HepG2 (cell line): ENCODE measurements around the gene PHKB. TPM values are rescaled to one million over a fixed set of nuclear protein-coding genes. Genes with fewer than 3 reads are reported as not detected.
A peak's percentile ranks its signal among the peaks of the same experiment; 100 is the strongest.

Source experiments
- ATAC-seq: fragments of 200-7000 bp; cut with Tn5 transposase; 3 replicates; pipeline ENCODE4 v1.9.1; 2020; ENCODE audit warnings: mild to moderate bottlenecking, moderate library complexity
- BruUV-seq: library from RNA; stranded (reverse); fragments of 400-500 nt; replicated peaks from 2 replicates; lab custom pipeline; 2021; lab: Mats Ljungman, UMichigan
- CTCF ChIA-PET: fragments of 300-600 bp; formaldehyde crosslinking; extraction: SDS; loops from one replicate; lab custom pipeline; 2021; ENCODE audit warnings: low total read pairs, inconsistent platforms, low intra/inter-chr PET ratio; lab: Yijun Ruan, JAX
- POLR2A ChIA-PET: fragments of 350-600 bp; sonication (Branson Sonifier 250); formaldehyde crosslinking; loops from one replicate; lab custom pipeline; 2020; ENCODE audit warnings: antibody characterized with exemption, inconsistent platforms; lab: Yijun Ruan, JAX
- DNase-seq: peaks from one replicate; pipeline ENCODE4 v3.0.0-alpha.2; 2015; ENCODE audit warnings: low spot score
- FAIRE-seq: peaks from 3 replicates; lab custom pipeline; 2011; peaks lifted over from hg19 to GRCh38; lab: Jason Lieb, UNC
- H2AFZ ChIP-seq: one replicate; pipeline ENCODE4 v1.6.1; 2011; ENCODE audit warnings: low read length, inconsistent platforms
- H3K27ac ChIP-seq: fragments of 300-600 bp; 3 replicates; pipeline ENCODE4 v1.8.0; 2011; ENCODE audit warnings: mixed run types, mild to moderate bottlenecking, mixed read lengths, low read length, inconsistent platforms; ENCODE audit not compliant: insufficient read depth; ENCODE audit errors: extremely low read length
- H3K27me3 ChIP-seq, 2 experiments: fragments of 200-600 bp in 1 of 2; 2 replicates in 1 of 2; 3 replicates in 1 of 2; pipeline versions ENCODE4 v1.6.0 to v1.8.0; 2011; ENCODE audit warnings: low read length in 2 of 2, mild to moderate bottlenecking in 2 of 2, moderate library complexity in 2 of 2, inconsistent platforms in 1 of 2; ENCODE audit not compliant: insufficient read depth in 2 of 2, control insufficient read depth in 1 of 2
- H3K36me3 ChIP-seq, 2 experiments: fragments of 200-600 bp in 1 of 2; replicated peaks in 1 of 2; 2 replicates in 1 of 2; 3 replicates in 1 of 2; pipeline versions ENCODE4 v1.5.1 to v1.8.0; 2011; ENCODE audit warnings: low read length in 2 of 2, inconsistent platforms in 1 of 2; ENCODE audit not compliant: insufficient read depth in 2 of 2, control insufficient read depth in 1 of 2
- H3K4me1 ChIP-seq: 2 replicates; pipeline ENCODE4 v1.5.1; 2012; ENCODE audit warnings: low read length, inconsistent platforms; ENCODE audit not compliant: insufficient read depth
- H3K4me2 ChIP-seq: 2 replicates; pipeline ENCODE4 v1.6.0; 2011; ENCODE audit warnings: low read depth, low read length, inconsistent platforms
- H3K4me3 ChIP-seq, 3 experiments: fragments of 200-600 bp in 1 of 3; sonication (generic), shearing (Covaris generic) in 1 of 3; replicated peaks in 1 of 3; 2 replicates each; pipeline ENCODE4 v1.5.1; 2011 to 2016; ENCODE audit warnings: low read length in 3 of 3, inconsistent platforms in 2 of 3, low read depth in 2 of 3, mild to moderate bottlenecking in 2 of 3, control low read depth in 1 of 3, mixed read lengths in 1 of 3; ENCODE audit not compliant: insufficient read depth in 1 of 3
- H3K79me2 ChIP-seq: one replicate; pipeline ENCODE4 v1.6.1; 2011; ENCODE audit warnings: low read length, inconsistent platforms; ENCODE audit not compliant: insufficient read depth
- H3K9ac ChIP-seq: 2 replicates; pipeline ENCODE4 v1.6.0; 2011; ENCODE audit warnings: mild to moderate bottlenecking, low read depth, low read length, inconsistent platforms; ENCODE audit not compliant: insufficient read depth
- H3K9me3 ChIP-seq: 2 replicates; pipeline ENCODE4 v1.5.1; 2012; ENCODE audit warnings: mild to moderate bottlenecking, low read length
- H4K20me1 ChIP-seq: 2 replicates; pipeline ENCODE4 v1.6.0; 2011; ENCODE audit warnings: inconsistent platforms, mild to moderate bottlenecking, low read length, moderate library complexity; ENCODE audit not compliant: insufficient read depth
- GABPB1 ChIP-seq: IDR thresholded peaks from 2 replicates; pipeline ENCODE4 v1.6.1; 2016; ENCODE audit warnings: mild to moderate bottlenecking, missing genetic modification reagents, moderate library complexity, missing compliant biosample characterization
- GZF1 ChIP-seq: sonication (generic); formaldehyde crosslinking; IDR thresholded peaks from 2 replicates; pipeline ENCODE4 v1.5.1; 2020; ENCODE audit warnings: mild to moderate bottlenecking, missing genetic modification reagents
- HNRNPL ChIP-seq: fragments of 200-400 bp; formaldehyde crosslinking; IDR thresholded peaks from 2 replicates; pipeline ENCODE4 v1.6.1; 2017; ENCODE audit warnings: mild to moderate bottlenecking, low read depth, low read length
- MAFG ChIP-seq: sonication (generic); formaldehyde crosslinking; IDR thresholded peaks from 2 replicates; pipeline ENCODE4 v1.5.1; 2020; ENCODE audit warnings: mild to moderate bottlenecking, missing genetic modification reagents
- ONECUT2 ChIP-seq: sonication (generic); formaldehyde crosslinking; IDR thresholded peaks from 2 replicates; pipeline ENCODE4 v1.4.0; 2020; ENCODE audit warnings: missing genetic modification reagents
- REL ChIP-seq: sonication (generic); formaldehyde crosslinking; conservative IDR thresholded peaks from 2 replicates; pipeline ENCODE4 v1.8.0; 2022; ENCODE audit warnings: mild to moderate bottlenecking, missing genetic modification reagents, moderate library complexity
- SSRP1 ChIP-seq: IDR thresholded peaks from 2 replicates; pipeline ENCODE4 v1.6.1; 2016; ENCODE audit warnings: control low read depth
- THYN1 ChIP-seq: sonication (generic); formaldehyde crosslinking; IDR thresholded peaks from 2 replicates; pipeline ENCODE4 v1.8.1; 2023; ENCODE audit warnings: low read depth, mild to moderate bottlenecking, moderate library complexity, missing genetic modification reagents, borderline replicate concordance
- ZBTB38 ChIP-seq: sonication (generic); formaldehyde crosslinking; IDR thresholded peaks from 2 replicates; pipeline ENCODE4 v1.5.1; 2020; ENCODE audit warnings: mild to moderate bottlenecking, missing genetic modification reagents
- ZFP36 ChIP-seq: fragments of 150-350 bp; IDR thresholded peaks from 2 replicates; pipeline ENCODE4 v1.6.1; 2018; ENCODE audit warnings: borderline replicate concordance, low read length, low read depth; ENCODE audit not compliant: partially characterized antibody
- ZNF570 ChIP-seq: sonication (generic); formaldehyde crosslinking; IDR thresholded peaks from 2 replicates; pipeline ENCODE4 v1.4.0; 2020; ENCODE audit warnings: mild to moderate bottlenecking, missing genetic modification reagents, borderline replicate concordance
- ZNF709 ChIP-seq: sonication (generic); formaldehyde crosslinking; IDR thresholded peaks from 2 replicates; pipeline ENCODE4 v1.5.0; 2020; ENCODE audit warnings: mild to moderate bottlenecking, missing genetic modification reagents
- WGBS: methylation state at CpG from one replicate; pipeline ENCODE4 v1.1.6; 2017; ENCODE audit warnings: low lambda C conversion rate; 5-methylcytosine and 5-hydroxymethylcytosine counted together
- in situ Hi-C: cut with HindIII; loops from 2 replicates; pipeline ENCODE4 v1.10.0; 2017; ENCODE audit warnings: low pct_unique_long_range_greater_than_20kb; ENCODE audit not compliant: extremely low pct_ligation_motif_present
- intact Hi-C: fragments of 100-400 bp; cut with micrococcal nuclease; formaldehyde crosslinking; loops from one replicate; pipeline ENCODE4 v1.10.0; 2022; ENCODE audit not compliant: unreplicated experiment
- polyA plus RNA-seq, 8 experiments: library from polyadenylated mRNA; depleted of rRNA in 3 of 8; stranded (reverse) in 7 of 8; unstranded in 1 of 8; fragments of >200 nt; fragmentation: Illumina TruSeq in 4 of 8; extraction: Trizol in 4 of 8; gene quantifications; 2 replicates each; pipeline versions ENCODE4 v1.2.1 to v1.2.3, GENCODE V29; 2011 to 2016; ENCODE audit warnings: low read depth in 4 of 8, missing spikeins in 1 of 8, mixed read lengths in 1 of 8; ENCODE audit not compliant: insufficient read depth in 1 of 8
- total RNA-seq, 5 experiments: library from RNA; depleted of rRNA; stranded (reverse); fragments of >200 nt; fragmentation: Illumina TruSeq; extraction: Trizol; gene quantifications; 2 replicates each; pipeline ENCODE4 v1.2.3, GENCODE V29; 2016; ENCODE audit warnings: low read depth in 1 of 5
- TF ChIP-seq, protein P1 (sequence below): sonication (generic); formaldehyde crosslinking; IDR thresholded peaks from 2 replicates; pipeline ENCODE4 v1.8.0; 2022; ENCODE audit warnings: missing genetic modification reagents, low read depth, mild to moderate bottlenecking, borderline replicate concordance
- TF ChIP-seq, protein P2 (sequence below): sonication (generic); formaldehyde crosslinking; conservative IDR thresholded peaks from 2 replicates; pipeline ENCODE4 v1.5.0; 2020; ENCODE audit warnings: missing genetic modification reagents
- TF ChIP-seq, protein P3 (sequence below): sonication (generic); formaldehyde crosslinking; IDR thresholded peaks from 2 replicates; pipeline ENCODE4 v1.4.0; 2020; ENCODE audit warnings: missing genetic modification reagents

The PHKB gene
- total and polyA plus RNA-seq, 2 of the 13 experiments (the other 11 are each of a cell fraction or from before 2014, with no cell fraction given), result 66.0 to 80.8 TPM

DNA sequence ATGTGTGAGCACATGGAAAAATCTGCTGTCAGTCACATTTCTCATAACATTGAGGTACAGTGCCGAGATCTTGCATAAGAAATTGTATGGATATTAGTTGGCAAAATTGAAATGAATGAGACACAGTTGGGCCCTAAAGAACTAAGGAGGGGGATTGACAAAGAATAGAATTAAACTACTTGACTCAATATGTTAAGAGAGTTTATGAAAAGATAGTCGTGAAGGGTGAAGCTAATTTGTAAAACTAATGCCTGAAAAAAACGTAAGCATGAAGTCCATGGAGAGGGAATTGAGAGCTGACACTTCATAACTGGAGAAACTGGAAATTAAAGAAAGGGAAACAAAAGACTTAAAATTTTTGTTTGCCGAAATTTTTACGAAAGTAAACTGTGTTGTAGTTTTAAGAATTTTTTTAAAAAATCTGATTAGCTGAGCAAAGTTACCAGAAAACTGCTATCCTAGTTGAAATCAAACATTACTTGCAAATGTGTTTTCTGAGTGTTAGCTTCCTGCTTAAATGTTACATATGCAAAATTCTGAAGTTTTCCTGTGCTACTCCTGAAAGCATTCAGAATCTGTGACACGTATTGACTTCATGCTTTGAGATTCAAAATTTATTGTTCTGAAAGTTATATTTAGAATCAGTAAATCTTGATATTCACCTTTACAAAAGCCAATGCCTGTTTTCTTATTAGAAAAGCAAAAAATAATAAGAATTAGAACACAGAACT, 239.9 kb downstream of the PHKB start:
- no peak for DNase-seq
- Histone ChIP-seq H3K36me3 (peaks cover 3 to 28% of the 10 kb centered on the region in 2 experiments), H3K4me3 (no peak overlapping the region), H3K4me2 (no peak overlapping the region), H2AFZ (no peak overlapping the region), H4K20me1 (no peaks in the 10 kb centered on the region), H3K79me2 (no peaks in the 10 kb centered on the region), H3K9ac (no peak overlapping the region), H3K4me1 (no peaks in the 10 kb centered on the region), H3K27ac (no peak overlapping the region), H3K27me3 (no peaks in the 10 kb centered on the region), H3K9me3 (no peaks in the 10 kb centered on the region)
- no peak for FAIRE-seq
- WGBS, result 80% methylated on average over 6 of the region's 6 CpGs
- in situ Hi-C loops, result no loop called here
- intact Hi-C loops, result no loop called here
- ATAC-seq, result no peak
- CTCF ChIA-PET, result no interaction called here
- TF ChIP-seq HNRNPL, result no peak
- TF ChIP-seq ZBTB38 (CRISPR knock-in tag), result no peak
- BruUV-seq, result no TSS peak
- POLR2A ChIA-PET, result no interaction called here

DNA sequence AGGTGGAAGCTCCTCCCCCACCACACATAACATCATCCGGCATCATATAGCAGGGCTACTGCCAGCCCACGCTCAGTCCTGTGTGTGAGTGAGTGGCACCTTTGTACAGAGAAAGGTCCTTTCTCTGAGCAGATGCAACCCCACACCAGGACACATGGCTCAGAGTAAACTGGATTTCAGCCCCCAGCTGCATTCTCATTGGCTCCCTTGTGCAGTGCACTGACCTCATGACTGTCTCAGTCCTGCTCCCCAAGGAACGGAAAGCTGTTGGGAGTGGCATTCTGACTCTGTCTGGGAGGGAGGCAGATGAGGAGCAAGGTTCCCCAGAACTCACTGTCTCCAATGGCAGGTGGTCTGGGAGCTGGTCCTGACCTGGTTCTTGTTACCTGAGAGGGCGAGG, 244.1 kb downstream of the PHKB start:
- no TSS peak for BruUV-seq
- 83% methylated on average over 4 of the region's 4 CpGs for WGBS
- peak; percentile 62 for ATAC-seq

More for the DNA sequence above, 244.1 kb downstream of the PHKB start:
- no peaks in the 10 kb centered on the region for H4K20me1 ChIP-seq
- no peak overlapping the region for H3K9ac ChIP-seq
- in situ Hi-C loops (no loop called here), intact Hi-C loops (no loop called here)
- H3K27ac ChIP-seq, result no peak overlapping the region
- H2AFZ ChIP-seq, result no peak overlapping the region
- CTCF ChIA-PET, result no interaction called here
- no peak for FAIRE-seq
- no peaks in the 10 kb centered on the region for H3K4me1 ChIP-seq
- H3K27me3 ChIP-seq, result no peaks in the 10 kb centered on the region
- H3K4me2 ChIP-seq, result no peak overlapping the region
- no peak overlapping the region for H3K4me3 ChIP-seq
- TF ChIP-seq REL, result no peak
- TF ChIP-seq MAFG (CRISPR knock-in tag), result no peak
- TF ChIP-seq SSRP1, result no peak
- TF ChIP-seq ZNF570 (CRISPR knock-in tag), result no peak
- TF ChIP-seq GABPB1 (CRISPR knock-in tag), result no peak
- no peak for TF ChIP-seq ZFP36
- TF ChIP-seq, protein P1, sequence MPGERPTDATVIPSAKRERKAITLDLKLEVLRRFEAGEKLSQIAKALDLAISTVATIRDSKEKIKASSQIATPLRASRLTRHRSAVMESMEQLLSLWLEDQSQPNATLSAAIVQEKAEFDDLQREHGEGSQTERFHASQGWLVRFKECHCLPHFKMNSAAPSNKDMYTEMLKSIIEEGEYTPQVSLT (CRISPR knock-in tag), result no peak
- TF ChIP-seq, protein P2, sequence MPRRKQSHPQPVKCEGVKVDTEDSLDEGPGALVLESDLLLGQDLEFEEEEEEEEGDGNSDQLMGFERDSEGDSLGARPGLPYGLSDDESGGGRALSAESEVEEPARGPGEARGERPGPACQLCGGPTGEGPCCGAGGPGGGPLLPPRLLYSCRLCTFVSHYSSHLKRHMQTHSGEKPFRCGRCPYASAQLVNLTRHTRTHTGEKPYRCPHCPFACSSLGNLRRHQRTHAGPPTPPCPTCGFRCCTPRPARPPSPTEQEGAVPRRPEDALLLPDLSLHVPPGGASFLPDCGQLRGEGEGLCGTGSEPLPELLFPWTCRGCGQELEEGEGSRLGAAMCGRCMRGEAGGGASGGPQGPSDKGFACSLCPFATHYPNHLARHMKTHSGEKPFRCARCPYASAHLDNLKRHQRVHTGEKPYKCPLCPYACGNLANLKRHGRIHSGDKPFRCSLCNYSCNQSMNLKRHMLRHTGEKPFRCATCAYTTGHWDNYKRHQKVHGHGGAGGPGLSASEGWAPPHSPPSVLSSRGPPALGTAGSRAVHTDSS, result no peak
- TF ChIP-seq, protein P3, sequence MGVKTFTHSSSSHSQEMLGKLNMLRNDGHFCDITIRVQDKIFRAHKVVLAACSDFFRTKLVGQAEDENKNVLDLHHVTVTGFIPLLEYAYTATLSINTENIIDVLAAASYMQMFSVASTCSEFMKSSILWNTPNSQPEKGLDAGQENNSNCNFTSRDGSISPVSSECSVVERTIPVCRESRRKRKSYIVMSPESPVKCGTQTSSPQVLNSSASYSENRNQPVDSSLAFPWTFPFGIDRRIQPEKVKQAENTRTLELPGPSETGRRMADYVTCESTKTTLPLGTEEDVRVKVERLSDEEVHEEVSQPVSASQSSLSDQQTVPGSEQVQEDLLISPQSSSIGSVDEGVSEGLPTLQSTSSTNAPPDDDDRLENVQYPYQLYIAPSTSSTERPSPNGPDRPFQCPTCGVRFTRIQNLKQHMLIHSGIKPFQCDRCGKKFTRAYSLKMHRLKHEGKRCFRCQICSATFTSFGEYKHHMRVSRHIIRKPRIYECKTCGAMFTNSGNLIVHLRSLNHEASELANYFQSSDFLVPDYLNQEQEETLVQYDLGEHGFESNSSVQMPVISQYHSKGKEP, result no peak
- TF ChIP-seq ONECUT2, result no peak
- TF ChIP-seq ZNF709 (CRISPR knock-in tag), result no peak
- no peak for TF ChIP-seq THYN1
- TF ChIP-seq GZF1 (CRISPR knock-in tag), result no peak
- DNase-seq, result no peak
- H3K9me3 ChIP-seq, result no peaks in the 10 kb centered on the region
- POLR2A ChIA-PET, result no interaction called here
- H3K79me2 ChIP-seq, result no peaks in the 10 kb centered on the region
- no peaks in the 10 kb centered on the region for H3K36me3 ChIP-seq
